Hematopoietic multipotent progenitor cell treated with erythropoietin and hydrocortisone succinate and interleukin-3 and kit ligand, for 15 days (in vitro differentiated cells): ENCODE data around the gene IFNG.

Experiments
- DNase-seq: peaks from one replicate; pipeline ENCODE4 v3.0.0-alpha.2; 2015; ENCODE audit warnings: low spot score

Gene IFNG

DNA sequence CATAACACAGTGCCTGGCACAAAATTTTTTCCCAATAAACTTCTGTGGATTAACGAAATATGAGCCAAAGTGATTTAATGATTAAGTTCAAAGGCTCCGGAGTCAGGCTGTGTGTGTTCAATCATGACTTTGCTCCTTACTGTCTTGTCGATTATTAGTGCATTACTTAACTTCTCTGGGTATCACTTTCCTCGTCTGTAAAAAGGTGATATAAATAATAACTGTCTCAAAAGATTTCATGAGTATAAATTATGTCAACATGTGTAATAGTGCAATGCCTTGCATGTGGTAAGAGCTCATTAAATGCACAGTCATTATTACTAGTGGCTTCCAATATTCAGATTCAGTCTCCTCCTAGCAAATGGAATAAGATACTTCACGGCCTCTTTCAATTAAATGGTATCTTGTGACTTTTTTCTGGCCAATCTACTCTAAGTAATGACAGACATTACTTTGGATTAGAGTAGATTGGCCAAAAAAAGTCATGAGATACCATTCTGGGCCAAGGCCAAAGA, 6.8 kb upstream of the IFNG start:
- DNase-seq, result no peak

DNA sequence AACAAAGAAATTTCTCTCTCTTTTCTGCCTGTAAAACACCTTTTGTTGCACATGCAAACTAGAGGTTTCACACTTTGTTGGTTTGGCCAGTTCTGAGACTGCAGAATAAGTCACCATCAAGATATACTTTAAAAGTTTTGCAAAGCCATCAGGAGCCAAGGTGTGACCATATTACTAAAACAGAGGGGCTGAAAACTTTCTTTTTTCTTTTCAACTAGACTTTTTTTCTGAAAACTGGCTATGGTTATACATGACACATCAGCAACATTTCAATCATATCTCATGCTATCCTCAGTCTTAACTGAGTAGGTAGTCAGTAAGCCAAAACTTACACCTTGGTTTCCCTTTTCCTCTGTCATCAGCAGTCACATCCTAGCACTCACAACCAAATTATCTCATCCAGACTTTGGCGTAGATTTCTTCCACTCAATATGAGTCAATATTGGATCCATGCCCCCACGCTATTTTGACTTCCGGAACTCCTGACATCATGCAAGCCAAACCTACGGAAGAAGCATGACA, 4.1 kb upstream of the IFNG start:
- DNase-seq, result no peak

DNA sequence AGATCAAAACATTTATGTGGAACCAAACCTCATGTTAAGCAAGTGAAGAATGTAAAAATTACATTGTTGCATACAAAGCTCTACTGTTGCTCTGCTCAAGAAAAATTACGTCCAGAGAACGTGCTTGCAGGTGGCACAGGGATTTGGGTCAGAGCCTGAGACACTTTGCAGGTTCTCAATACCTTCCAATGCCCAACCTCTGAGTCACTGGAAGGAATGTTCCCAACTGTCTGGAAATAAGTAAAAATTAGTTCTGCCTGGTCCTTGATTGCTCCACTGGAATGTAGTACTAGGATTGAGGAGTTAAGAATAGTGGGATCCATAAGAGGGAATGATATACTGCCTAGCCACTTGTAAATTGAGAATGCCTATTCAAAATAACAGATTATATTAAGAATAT, 2.8 kb upstream of the IFNG start:
- DNase-seq, result no peak

DNA sequence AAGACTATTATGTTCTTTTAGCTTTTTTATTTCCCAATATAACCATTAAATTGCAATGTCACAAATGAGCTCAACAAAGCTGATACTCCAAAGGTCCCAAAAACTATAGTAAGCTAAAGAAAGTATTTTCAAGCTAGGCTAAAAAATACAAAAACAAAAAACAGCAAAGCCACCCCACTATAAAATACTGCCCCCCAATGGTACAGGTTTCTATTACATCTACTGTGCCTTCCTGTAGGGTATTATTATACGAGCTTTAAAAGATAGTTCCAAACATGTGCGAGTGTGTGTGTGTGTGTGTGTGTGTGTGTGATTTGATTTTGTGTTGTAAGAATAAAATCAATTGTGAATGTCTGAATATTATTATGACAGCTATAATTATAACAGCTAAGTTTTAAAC, 1.1 kb downstream of the IFNG start:
- DNase-seq, result no peak

DNA sequence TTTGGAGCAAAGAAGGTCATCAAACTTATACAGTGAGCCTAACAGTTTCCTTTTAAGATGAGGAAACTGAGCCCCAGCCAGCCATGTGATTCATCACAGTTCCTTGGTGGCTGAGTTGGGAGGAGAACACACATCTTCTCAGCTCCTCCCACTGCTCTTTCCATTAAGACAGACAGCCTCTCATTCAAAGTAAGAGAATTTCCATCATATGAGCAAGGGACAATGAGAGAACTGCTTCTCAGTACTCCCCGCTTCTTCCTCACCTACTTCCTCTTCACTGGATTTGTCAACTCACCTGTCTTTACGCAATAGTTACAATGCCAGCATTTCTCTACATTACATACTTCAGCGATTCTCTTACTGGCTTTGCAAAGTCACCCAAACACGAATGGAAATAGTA, 2.2 kb downstream of the IFNG start:
- no peak for DNase-seq

DNA sequence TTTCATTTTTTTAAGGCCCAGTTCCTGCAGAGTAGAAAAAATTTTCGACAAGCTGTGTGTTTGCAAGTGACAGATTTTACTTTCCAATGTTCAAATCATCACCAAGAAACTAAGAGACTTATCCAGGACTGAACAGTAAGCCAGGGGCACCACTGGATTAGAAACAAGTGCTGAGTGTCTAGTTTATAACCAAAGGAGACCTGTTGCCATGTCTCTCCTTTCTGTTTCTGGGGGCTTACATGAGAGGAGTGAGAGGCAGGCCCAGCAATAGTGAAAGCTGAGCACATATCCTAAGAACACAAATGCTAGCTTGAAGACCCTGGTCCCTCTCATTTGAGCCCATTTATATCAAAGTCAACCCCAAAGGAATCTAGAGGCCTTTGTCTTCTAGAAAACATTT, 2.9 kb downstream of the IFNG start:
- DNase-seq, result no peak

DNA sequence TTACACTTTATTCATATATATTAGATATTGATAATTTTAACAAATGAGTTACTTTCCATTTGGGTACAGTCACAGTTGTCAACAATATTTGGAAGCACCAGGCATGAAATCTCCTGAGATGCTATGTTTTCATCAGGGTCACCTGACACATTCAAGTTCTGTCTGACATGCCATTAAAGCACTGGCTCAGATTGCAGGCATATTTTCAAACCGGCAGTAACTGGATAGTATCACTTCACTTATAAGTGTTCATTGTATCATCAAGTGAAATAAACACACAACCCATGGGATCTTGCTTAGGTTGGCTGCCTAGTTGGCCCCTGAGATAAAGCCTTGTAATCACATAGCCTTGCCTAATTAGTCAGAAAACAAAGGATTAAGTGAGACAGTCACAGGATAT, 4.8 kb downstream of the IFNG start:
- DNase-seq, result no peak

DNA sequence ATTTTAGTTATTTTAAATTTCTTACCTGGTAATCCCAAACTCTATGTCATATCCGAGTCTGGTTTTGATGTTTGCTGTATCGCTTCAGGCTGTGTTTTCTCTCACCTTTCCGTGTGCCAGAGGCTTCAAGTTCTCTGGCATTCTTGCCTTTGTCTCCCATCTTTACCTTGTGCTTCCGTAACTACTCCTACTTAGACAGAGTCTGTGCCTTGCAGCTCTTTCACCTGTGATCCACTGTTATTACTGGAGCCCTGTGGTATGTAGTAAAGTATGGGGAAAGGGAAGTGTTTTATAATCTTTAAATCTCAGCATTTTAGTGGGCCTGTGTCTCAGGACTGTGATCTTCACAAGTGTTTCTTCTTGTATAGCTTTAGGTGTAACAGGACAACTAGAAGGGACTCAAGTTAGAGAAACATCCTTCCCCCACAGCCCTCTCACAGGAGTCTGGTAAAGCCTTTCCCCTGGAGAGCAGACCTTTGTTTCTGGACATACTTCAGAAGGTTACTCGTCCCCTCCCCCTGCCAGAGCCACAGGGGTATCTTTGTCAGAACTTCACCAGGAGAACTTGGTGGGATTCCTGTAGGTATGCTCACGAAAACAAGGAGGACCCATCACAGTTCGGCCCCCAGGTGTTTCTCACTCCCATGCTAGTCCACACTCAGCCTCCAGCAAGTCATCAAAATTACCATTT, 11.1 kb downstream of the IFNG start:
- no peak for DNase-seq

DNA sequence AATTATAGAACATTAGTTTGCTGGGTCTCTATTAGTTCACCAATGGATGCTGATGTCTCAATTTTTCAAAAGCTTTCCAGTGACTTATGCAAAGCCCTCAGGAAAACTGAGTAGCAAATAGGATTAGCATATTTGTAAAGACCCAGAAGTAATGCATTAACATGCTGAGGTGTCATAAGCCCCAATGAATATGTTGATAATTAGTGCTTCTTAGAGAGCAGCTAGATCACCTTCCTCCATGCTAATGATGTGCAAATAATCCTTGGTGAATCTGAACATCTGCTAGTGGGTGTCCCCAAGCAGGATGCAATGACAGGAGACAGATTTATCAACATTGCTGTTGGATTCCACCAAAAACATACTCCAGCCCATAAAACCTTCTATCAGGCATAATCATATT, 19.0 kb downstream of the IFNG start:
- no peak for DNase-seq

DNA sequence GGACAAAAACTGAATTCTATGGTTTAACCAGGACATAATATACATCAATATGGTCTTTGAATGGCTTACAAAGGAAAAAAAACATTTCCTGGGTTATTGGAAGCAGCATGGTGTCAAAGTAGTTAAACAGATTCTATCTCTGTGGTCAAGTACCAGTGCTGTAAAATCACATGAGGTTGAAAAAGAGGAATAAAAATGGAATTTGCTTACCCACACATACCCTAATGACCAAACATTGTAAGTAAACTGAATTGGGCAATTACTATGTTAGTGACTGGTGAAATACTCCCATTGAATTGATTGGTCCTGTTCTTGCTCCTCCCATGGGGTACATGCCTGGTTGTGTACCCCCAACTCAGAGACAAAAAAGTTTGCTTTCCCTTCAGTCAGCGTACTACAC, 19.6 kb downstream of the IFNG start:
- DNase-seq, result no peak

DNA sequence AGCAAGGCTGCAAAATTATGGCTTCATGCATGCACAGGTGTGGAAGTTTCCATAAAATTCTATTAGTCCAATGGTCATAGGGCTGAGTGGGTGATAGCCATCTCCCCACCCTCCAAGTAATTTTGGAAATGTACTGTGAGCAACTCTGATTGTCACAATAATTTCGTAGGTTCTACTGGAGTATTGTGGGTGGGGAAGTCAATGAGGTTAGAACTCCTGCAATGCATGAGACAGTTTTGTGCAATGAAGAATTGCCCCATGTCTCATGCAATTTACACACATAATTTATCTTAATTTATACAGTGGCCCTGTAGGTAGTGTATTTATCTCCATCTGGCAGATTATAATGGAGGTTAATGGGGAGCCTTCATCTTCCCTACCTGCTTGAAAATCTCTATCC, 20.5 kb downstream of the IFNG start:
- no peak for DNase-seq

DNA sequence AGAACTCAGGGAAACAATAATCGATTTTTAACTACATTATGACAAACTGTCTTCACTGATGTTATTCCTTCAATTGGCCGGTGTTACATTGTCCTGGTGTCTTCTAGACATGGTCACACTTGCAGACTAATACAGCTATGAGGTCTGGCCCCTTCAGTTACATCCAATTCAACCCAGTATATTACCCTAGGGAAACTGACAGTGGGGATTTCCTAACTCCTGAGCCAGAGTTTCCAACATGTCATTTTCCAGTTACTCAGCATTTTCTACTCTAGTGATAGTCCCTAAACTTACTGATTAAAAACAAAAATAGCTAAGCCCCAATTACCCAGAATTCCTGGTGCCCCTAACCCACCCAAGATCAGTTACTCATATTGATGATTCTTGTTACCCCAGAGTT, 21.1 kb downstream of the IFNG start:
- DNase-seq, result no peak

DNA sequence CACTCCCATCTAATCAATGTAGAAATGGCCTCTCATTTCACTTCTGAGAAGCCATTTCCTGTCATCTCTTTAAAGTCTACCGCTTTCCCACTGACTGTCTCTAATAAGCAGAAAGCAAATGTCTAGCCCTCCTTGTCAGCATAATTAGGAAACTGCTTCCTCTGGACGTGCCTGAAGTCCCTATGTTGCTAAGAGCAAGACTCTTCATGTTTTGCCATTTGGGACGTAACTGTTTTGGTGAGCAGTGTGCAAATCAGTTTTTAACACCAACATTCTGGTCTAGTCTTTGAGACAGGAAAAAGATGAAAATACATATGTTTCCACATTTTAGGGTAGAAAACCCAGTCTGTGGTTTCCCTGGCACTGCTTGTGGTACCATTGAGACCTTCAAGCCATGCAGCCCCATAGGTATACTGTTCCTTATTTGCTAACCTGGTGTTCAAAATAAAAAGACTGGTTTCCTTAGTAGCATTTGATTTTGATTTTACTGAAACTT, 22.2 kb downstream of the IFNG start:
- DNase-seq, result no peak

DNA sequence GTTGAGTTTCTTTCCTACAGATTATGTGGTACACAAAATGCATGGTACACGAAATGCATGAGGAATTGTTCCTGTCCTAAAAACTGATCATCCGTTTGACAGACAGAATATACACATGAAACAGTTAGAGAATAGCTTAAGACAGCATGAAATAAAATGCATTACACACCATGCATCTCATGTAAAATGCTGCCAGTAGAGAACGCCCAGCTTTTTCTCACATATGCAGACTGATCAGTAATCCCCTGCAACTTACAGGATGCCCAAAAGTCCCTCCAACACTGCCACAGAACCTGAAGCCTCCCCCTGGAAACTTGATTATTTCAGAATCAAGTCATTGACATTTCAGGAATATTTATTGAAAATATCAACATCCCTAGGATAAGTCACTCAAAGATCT, 24.0 kb downstream of the IFNG start:
- no peak for DNase-seq

DNA sequence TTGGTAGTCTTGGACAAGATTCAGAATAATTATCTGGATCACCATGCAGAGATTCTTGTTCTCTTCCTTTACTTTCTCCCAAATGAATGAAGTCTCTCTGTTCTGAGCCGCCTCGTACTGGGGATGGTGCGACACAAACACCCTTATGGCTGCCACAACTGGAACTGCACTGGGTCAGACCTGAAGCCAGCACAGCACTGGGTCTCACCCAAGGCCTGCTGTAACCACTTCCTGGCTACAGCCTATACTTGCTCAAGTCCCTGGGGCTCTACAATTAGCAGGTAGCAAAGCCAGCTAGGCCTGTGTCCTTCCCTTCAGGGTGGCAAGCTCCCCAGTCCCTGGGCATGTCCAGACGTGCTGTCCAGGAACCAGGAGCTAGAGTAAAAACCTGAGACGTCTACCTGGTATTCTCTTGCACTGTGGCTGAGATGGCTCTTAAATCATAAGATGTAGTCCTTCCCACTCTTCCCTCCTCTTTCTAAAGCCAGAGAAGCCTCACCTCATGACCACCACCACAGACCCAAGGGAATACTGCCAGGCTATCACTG, 27.6 kb downstream of the IFNG start:
- DNase-seq, result no peak

DNA sequence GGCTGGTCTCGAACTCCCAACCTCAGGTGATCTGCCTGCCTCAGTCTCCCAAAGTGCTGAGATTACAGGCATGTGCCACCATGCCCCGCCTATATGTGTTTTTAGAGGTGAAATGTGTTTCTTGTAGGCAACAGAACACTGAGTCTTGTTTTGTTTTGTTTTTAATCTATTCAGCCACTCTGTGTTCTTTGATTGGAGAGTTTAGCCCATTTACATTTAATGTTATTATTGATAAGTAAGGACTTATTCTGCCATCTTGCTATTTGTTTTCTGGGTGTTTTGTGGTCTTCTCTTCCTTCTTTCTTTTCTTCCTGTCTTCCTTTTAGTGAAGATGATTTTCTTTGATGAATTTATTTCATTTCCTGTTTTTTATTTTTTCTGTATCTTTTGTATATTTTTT, 29.6 kb downstream of the IFNG start:
- DNase-seq, result no peak

DNA sequence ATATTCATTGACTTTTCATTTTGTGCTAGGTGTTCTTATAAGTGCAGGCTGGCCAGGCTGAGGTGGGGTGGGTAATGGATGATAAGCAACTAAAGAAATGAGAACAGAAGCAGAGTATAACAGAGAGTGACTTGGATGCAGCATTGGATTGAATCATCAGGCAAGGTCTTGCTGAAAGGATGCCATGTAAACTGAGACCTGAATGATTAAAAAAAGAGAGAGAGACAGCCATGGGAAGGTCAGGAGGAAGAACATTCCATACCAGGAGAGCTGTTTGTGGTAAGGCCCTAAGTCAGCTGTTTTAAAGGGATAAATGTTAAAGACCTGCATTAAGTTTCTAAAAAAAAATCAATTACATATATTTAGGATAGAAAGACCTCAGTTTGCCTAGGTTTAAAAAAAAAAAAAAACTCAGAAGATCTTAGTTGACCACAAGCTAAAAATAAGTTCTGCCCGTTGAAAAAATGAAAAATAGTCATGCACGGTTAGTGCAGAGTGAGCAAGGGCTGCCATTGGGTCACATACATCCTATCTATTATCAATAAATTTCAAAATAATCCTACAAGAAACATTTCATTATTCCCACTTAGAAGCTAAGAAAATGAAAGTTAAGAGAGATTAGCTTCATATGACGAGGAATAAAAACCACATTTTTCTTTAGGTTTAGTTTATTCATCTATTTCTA, 37.2 kb downstream of the IFNG start:
- no peak for DNase-seq

DNA sequence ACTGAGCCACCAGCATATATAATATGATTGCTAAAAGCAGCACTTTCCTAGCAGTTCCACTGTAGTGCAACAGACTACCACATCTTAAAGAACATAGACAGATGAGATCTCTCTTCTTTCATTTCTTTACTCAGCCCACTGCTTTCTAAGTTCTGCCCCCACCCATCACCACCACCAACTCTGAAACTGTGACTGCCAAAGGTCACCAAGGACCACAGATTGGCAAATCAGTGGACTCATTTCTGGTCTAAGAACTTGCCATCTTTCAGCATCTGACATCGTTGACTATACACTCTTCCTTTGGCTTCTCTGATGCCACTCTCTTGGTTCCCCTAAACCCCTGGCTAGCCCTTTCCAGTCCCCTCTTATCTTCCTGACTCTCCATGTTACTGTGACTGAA, 38.4 kb downstream of the IFNG start:
- DNase-seq, result no peak

DNA sequence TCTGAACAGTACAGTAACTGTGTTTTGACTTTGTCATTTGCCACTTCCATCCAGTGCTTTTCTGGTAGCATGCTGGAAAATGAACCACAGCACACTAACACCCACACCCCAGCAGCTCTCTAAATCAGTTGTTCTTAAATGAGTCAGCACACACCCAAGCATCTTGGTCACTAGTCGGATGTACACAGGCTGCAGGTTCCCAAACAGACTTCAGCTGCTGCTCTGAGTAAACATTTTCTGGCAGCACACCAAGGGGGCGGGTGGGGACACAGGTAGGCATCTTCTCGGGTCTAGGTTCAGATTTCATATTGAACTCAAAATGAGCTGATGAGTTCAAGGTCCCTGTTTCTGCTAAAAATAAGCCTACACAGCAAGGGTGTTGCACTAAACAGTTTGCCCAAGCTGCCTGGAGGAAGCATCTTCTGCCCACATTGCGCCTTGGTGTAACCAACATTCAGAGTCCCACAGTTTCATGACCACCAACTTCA, 39.8 kb downstream of the IFNG start:
- DNase-seq, result no peak

DNA sequence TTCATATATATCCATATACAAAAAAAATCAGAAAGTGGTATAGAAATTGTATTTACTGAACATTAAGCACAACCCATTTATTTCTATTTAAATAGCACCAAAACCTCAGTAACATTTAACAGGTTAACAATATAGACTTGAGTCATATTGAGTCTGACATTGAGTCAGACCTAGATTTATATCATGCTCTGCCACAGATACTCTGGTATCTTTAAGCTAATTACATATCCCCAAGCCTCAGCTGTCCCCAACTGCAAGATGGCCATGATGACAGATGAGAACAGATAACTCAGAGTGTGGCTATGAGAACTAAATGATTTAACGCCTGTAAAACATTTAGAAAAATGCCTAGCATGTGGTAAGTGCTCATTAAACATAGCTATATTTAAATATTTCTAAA, 40.3 kb downstream of the IFNG start:
- DNase-seq, result no peak

DNA sequence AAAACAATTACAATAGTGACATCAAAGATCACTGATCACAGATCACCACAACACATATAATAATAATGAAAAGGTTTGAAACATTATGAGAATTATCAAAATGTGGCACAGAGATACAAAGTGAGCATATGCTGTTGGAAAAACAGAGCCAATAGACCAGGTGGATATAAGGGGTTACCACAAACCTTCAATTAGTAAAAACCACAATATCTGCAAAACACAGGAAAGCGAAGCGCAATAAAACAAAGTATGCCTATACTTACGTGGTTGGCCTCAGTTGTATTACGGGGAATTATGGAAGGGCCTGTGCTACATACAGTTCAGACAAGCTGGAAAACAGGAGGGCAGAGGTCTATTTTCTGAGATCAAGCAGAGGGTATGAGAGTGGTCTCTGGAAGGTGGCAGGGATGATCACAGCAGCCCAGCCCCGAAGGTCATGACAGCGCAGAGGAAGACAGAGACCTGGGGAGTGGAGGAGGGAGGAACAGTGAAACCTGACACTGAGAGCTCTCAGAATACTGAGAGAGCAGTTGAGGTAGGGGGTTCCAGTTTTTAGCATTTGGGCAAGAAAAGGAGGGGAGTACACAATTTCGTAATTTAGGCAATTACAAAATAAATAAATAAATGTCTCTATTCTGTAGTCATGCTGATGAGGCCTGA, 41.3 kb downstream of the IFNG start:
- no peak for DNase-seq

DNA sequence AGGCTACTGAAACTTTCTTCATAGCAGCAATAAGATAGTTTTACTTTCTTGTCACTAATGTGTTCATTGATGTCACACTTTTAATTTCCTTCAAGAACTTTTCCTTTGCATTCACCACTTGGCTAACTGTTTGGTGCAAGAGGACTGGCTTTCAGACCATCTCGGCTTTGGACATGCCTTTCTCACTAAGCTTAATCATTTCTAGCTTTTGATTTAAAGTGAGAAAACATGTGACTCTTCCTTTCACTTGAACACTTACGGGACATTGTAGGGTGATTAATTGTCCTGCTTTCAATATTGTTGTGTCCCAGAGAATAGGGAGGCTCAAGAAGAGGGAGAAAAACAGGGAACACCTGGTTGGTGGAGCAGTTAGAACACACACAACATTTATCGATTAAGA, 41.9 kb downstream of the IFNG start:
- no peak for DNase-seq

DNA sequence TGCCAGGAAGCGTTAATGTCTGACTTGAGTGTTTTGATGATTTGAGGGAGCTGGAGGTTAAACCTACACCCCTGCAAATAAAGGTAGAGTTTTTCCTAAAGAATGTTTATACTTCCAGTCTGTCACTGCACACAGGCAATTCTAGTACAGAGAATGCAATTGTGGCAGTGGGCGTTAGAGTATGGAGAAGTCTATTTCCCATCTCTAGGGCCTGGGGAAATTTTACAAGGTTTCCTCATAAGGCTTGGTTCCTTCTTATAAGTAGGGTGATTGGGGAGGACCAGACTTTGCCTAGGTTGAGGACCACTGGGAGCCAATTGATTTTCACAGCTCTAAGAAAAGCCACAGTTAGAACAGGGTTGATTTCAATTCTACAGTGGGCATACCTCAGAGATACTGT, 44.3 kb downstream of the IFNG start:
- no peak for DNase-seq
